HEK293 (cell line): ENCODE data around the gene LHFPL2.

Experiments used
- ATF2 ChIP-seq: fragments of 450-650 bp; formaldehyde crosslinking; IDR thresholded peaks from 2 replicates; pipeline ENCODE4 v1.5.1; 2016; ENCODE audit warnings: missing biosample characterization, missing genetic modification characterization, low read depth
- ELK4 ChIP-seq: IDR thresholded peaks from 2 replicates; pipeline ENCODE4 v1.6.1; 2011; ENCODE audit warnings: mild to moderate bottlenecking, low read depth, low read length, borderline replicate concordance
- FEZF1 ChIP-seq: fragments of 450-650 bp; formaldehyde crosslinking; IDR thresholded peaks from 2 replicates; pipeline ENCODE4 v1.5.1; 2016; ENCODE audit warnings: missing biosample characterization, missing genetic modification characterization
- GLI2 ChIP-seq: fragments of 450-650 bp; formaldehyde crosslinking; IDR thresholded peaks from 2 replicates; pipeline ENCODE4; 2017; ENCODE audit warnings: missing biosample characterization, missing genetic modification characterization, low read depth, borderline replicate concordance
- GLIS1 ChIP-seq: fragments of 450-650 bp; formaldehyde crosslinking; IDR thresholded peaks from 2 replicates; pipeline ENCODE4 v1.5.1; 2016; ENCODE audit warnings: missing biosample characterization, missing genetic modification characterization
- GLIS2 ChIP-seq: fragments of 450-650 bp; formaldehyde crosslinking; IDR thresholded peaks from 2 replicates; pipeline ENCODE4 v1.5.1; 2016; ENCODE audit warnings: missing biosample characterization, missing genetic modification characterization
- HOXA7 ChIP-seq: sonication (generic); formaldehyde crosslinking; IDR thresholded peaks from 2 replicates; pipeline ENCODE4 v1.8.1; 2022; ENCODE audit warnings: missing genetic modification reagents, borderline replicate concordance
- KLF7 ChIP-seq: fragments of 450-650 bp; formaldehyde crosslinking; IDR thresholded peaks from 2 replicates; pipeline ENCODE4 v1.5.1; 2016; ENCODE audit warnings: missing biosample characterization, missing genetic modification characterization, borderline replicate concordance
- MEIS1 ChIP-seq: sonication (generic); formaldehyde crosslinking; IDR thresholded peaks from 2 replicates; pipeline ENCODE4 v1.8.1; 2022; ENCODE audit warnings: missing genetic modification reagents, mild to moderate bottlenecking, borderline replicate concordance
- OSR2 ChIP-seq: fragments of 450-650 bp; formaldehyde crosslinking; IDR thresholded peaks from 2 replicates; pipeline ENCODE4 v1.5.1; 2016; ENCODE audit warnings: missing biosample characterization, missing genetic modification characterization
- PATZ1 ChIP-seq: fragments of 450-650 bp; formaldehyde crosslinking; IDR thresholded peaks from 2 replicates; pipeline ENCODE4 v1.5.1; 2016; ENCODE audit warnings: missing biosample characterization, missing genetic modification characterization
- SP2 ChIP-seq: fragments of 450-650 bp; formaldehyde crosslinking; IDR thresholded peaks from 2 replicates; pipeline ENCODE4 v1.5.1; 2016; ENCODE audit warnings: missing biosample characterization, missing genetic modification characterization
- TSHZ1 ChIP-seq: fragments of 450-650 bp; formaldehyde crosslinking; IDR thresholded peaks from 2 replicates; pipeline ENCODE4 v1.5.1; 2016; ENCODE audit warnings: missing biosample characterization, missing genetic modification characterization, borderline replicate concordance
- ZBTB17 ChIP-seq: fragments of 450-650 bp; formaldehyde crosslinking; IDR thresholded peaks from 2 replicates; pipeline ENCODE4 v1.5.1; 2016; ENCODE audit warnings: missing biosample characterization, missing genetic modification characterization
- ZBTB6 ChIP-seq: fragments of 450-650 bp; formaldehyde crosslinking; IDR thresholded peaks from 2 replicates; pipeline ENCODE4 v1.5.1; 2017; ENCODE audit warnings: missing biosample characterization, missing genetic modification characterization
- ZBTB7A ChIP-seq: fragments of 450-650 bp; formaldehyde crosslinking; IDR thresholded peaks from 2 replicates; pipeline ENCODE4 v1.5.1; 2016; ENCODE audit warnings: low read depth, missing biosample characterization, missing genetic modification characterization
- ZBTB8A ChIP-seq: fragments of 450-650 bp; formaldehyde crosslinking; IDR thresholded peaks from 2 replicates; pipeline ENCODE4 v1.5.1; 2016; ENCODE audit warnings: missing biosample characterization, missing genetic modification characterization
- ZEB2 ChIP-seq: fragments of 450-650 bp; formaldehyde crosslinking; IDR thresholded peaks from 2 replicates; pipeline ENCODE4 v1.5.1; 2016; ENCODE audit warnings: missing biosample characterization, missing genetic modification characterization
- ZFHX2 ChIP-seq: fragments of 450-650 bp; formaldehyde crosslinking; conservative IDR thresholded peaks from 2 replicates; pipeline ENCODE4 v1.5.1; 2016; ENCODE audit warnings: missing biosample characterization, missing genetic modification characterization
- ZFP37 ChIP-seq: fragments of 450-650 bp; formaldehyde crosslinking; IDR thresholded peaks from 2 replicates; pipeline ENCODE4 v1.5.1; 2016; ENCODE audit warnings: missing biosample characterization, missing genetic modification characterization
- ZNF132 ChIP-seq: fragments of 450-650 bp; formaldehyde crosslinking; IDR thresholded peaks from 2 replicates; pipeline ENCODE4 v1.5.1; 2017; ENCODE audit warnings: missing biosample characterization, missing genetic modification characterization, borderline replicate concordance
- ZNF157 ChIP-seq: fragments of 450-650 bp; formaldehyde crosslinking; IDR thresholded peaks from 2 replicates; pipeline ENCODE4 v1.5.1; 2016; ENCODE audit warnings: missing biosample characterization, missing genetic modification characterization
- ZNF24 ChIP-seq: fragments of 450-650 bp; formaldehyde crosslinking; IDR thresholded peaks from 2 replicates; pipeline ENCODE4 v1.5.1; 2016; ENCODE audit warnings: missing biosample characterization, missing genetic modification characterization
- ZNF513 ChIP-seq: fragments of 450-650 bp; IDR thresholded peaks from 2 replicates; pipeline ENCODE4 v1.5.1; 2018; ENCODE audit warnings: missing biosample characterization, missing genetic modification characterization
- ZNF654 ChIP-seq: fragments of 450-650 bp; formaldehyde crosslinking; IDR thresholded peaks from 2 replicates; pipeline ENCODE4 v1.5.1; 2016; ENCODE audit warnings: low read depth, missing biosample characterization, missing genetic modification characterization
- ZNF843 ChIP-seq: fragments of 450-650 bp; formaldehyde crosslinking; IDR thresholded peaks from 2 replicates; pipeline ENCODE4 v1.5.1; 2016; ENCODE audit warnings: missing biosample characterization, missing genetic modification characterization
- ZSCAN16 ChIP-seq: fragments of 450-650 bp; formaldehyde crosslinking; IDR thresholded peaks from 2 replicates; pipeline ENCODE4 v1.5.1; 2016; ENCODE audit warnings: missing biosample characterization, missing genetic modification characterization
- ZSCAN18 ChIP-seq: fragments of 450-650 bp; formaldehyde crosslinking; IDR thresholded peaks from 2 replicates; pipeline ENCODE4 v1.5.1; 2016; ENCODE audit warnings: missing biosample characterization, missing genetic modification characterization

Gene LHFPL2

GRCh38 chr5:78508186-78508765, 140.3 kb downstream of the LHFPL2 start (continued):
- peak; percentile 93 for TF ChIP-seq OSR2
- no peak for TF ChIP-seq ZFHX2
- peak; percentile 53 for TF ChIP-seq ZBTB17 (tag by site-specific recombination)
- TF ChIP-seq ZNF132 (tag by site-specific recombination) = no peak
- TF ChIP-seq GLI2 (tag by site-specific recombination) = no peak; the same call in 1 of the 2 replicates
- no peak for TF ChIP-seq ZFP37 (tag by site-specific recombination)
- TF ChIP-seq ZBTB7A (tag by site-specific recombination) = no peak
- TF ChIP-seq KLF7 = no peak
- TF ChIP-seq ZSCAN16 (tag by site-specific recombination) = no peak
- peak; percentile 49; the same call in 1 of the 2 replicates for TF ChIP-seq GLIS2 (tag by site-specific recombination)
- TF ChIP-seq HOXA7 (CRISPR knock-in tag) = no peak
- TF ChIP-seq ELK4 = no peak
- peak; percentile 53 for TF ChIP-seq GLIS1 (tag by site-specific recombination)
- TF ChIP-seq ZNF843 (tag by site-specific recombination) = peak; percentile 95
- peak; percentile 82 for TF ChIP-seq ZBTB6 (tag by site-specific recombination)
- TF ChIP-seq FEZF1 = peak; percentile 88
- peak; percentile 48; the same call in 1 of the 2 replicates for TF ChIP-seq ZBTB8A (tag by site-specific recombination)
- peak; percentile 67 for TF ChIP-seq PATZ1 (tag by site-specific recombination)
- no peak for TF ChIP-seq SP2
- peak; percentile 89 for TF ChIP-seq ZNF24
- TF ChIP-seq TSHZ1 = peak; percentile 25; the same call in 1 of the 2 replicates
- no peak for TF ChIP-seq ZNF157
- 0 out of 2 replicates have a peak, but pooled peaks have one; percentile 29 for TF ChIP-seq ZNF513 (tag by site-specific recombination)
- no peak for TF ChIP-seq ZNF654
- peak; percentile 89 for TF ChIP-seq ZEB2 (tag by site-specific recombination)
- no peak for TF ChIP-seq ATF2 (tag by site-specific recombination)
- TF ChIP-seq MEIS1 (CRISPR knock-in tag) = no peak
- TF ChIP-seq ZSCAN18 = no peak
